GM10847 (cell line): Measurements from ENCODE around the gene PHLPP2.

ENCODE experiments used
- POLR2A ChIP-seq: IDR thresholded peaks from 2 replicates; pipeline ENCODE4 v1.6.1; 2011; ENCODE audit not compliant: insufficient read length; ENCODE audit errors: extremely low read depth

Gene PHLPP2

GRCh38 chr16:71645450-71645849 is 79.1 kb downstream of the PHLPP2 start:
- TF ChIP-seq POLR2A: no peak

- no peak for TF ChIP-seq POLR2A
Observed at GRCh38 chr16:71637398-71637797, 87.1 kb downstream of the PHLPP2 start.

- no peak for TF ChIP-seq POLR2A
Observed at GRCh38 chr16:71635632-71636031, 88.9 kb downstream of the PHLPP2 start.

DNA sequence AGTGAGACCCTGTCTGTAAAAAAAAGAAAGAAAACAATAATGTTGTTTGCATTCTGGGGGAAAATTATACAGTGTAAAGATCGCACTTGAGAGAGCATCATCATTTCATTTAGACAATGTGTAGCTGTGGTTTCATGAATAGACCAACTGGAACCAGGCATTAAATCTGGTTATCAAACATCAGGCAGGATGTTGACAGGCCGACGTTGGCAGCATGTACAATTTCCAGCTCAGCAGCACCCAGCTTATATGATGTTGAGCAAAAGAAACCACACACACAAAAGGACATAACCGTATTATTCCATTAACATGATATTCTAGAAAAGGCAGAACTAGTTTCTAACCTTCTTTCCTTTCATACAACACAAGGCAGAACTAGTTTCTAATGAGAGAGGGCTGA is 92.7 kb downstream of the PHLPP2 start:
- TF ChIP-seq POLR2A: no peak

GRCh38 chr16:71630808-71631207 is 93.7 kb downstream of the PHLPP2 start:
- no peak for TF ChIP-seq POLR2A

DNA sequence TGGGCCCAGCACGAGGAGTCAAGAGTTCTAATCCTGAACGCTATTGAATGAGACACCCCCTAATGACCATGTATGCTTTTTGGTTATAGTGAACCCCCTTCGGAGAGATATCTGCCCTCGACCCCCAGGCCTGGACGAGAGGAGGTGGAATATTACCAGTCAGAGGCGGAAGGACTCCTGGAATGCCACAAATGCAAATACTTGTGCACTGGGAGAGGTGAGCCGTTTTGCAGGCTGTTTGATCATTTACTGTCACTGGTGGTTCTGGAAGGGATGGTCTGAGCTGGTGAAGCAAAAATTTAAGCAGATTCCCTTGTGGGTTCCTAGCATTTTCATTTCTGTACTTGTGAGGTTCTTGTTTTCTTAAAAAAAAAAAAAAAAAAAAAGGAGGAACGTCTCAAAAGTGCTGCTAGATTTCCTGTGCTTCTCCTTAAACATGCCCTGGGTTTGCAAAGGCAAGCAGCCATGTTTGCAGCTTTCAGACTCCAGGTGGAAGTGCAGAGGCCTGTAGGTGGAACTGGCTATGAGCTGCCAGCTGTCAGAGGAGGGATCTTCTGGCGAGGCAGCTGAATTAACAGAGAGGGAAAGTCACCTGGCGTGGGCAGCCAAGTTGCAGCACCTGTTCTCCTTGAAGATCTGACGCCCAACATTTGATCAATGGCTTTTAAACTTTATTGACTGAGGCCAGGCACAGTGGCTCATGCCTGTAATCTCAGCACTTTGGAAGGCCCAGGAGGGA is 95.1 kb downstream of the PHLPP2 start:
- no peak for TF ChIP-seq POLR2A

- no peak for TF ChIP-seq POLR2A
Observed at GRCh38 chr16:71628810-71629209, 95.7 kb downstream of the PHLPP2 start.

GRCh38 chr16:71627731-71628181 is 96.7 kb downstream of the PHLPP2 start:
- no peak for TF ChIP-seq POLR2A

DNA sequence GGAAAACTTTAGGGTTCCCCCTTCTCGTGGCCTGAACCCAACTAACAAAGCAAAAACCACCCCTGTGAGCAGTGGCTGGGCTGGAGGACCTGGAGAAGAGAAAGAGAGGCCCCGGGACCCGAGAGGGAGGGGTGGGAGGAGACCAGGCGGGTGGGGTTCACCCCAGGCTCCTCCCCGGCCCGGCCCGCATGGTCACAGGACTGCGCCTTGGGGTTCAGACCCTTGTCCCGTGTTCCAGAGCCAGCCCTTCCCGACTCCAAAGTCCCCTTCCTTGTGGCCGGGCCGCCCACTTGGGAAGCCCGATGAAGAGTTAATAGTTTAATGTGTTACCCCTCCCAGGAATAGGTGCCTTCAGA is 97.7 kb downstream of the PHLPP2 start:
- TF ChIP-seq POLR2A: no peak

DNA sequence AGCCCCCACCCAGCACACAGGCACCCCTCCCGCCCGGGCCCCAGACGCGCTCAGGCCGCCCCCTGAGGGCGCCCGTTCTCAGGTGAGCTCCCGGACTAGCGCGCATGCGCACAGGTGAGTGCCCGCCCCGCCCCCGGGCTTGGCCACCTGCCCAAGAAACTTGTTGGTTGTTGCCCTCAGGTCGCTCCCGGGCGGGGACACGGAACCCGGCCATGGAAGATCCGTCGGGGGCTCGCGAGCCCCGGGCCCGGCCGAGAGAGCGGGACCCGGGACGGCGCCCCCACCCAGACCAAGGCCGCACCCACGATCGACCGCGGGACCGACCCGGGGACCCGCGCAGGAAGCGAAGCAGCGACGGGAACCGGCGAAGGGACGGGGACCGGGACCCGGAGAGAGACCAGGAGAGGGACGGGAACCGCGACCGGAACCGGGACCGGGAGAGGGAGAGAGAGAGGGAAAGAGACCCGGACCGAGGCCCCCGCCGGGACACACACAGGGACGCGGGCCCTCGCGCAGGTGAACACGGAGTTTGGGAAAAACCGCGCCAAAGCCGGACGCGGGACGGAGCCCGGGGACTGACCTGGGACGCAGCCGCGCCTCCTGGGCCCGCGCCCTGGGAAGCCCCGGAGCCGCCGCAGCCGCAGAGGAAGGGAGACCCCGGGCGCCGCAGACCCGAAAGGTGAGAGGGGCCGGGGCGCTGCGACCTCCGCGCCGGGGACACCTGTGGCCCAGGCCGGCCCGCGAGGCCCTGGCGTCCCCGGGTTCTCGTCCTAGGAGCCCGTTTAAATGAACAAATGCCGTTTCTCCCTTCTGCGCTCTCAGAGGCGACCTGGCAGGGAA is 98.3 kb downstream of the PHLPP2 start, which contains the start of gene MARVELD3:
Gene MARVELD3, plus strand, starts transcription at position 167 of the 840 bp plus-strand sequence. Its CDS starts 46 bp downstream, at position 213.
- TF ChIP-seq POLR2A: no peak

- TF ChIP-seq POLR2A: no peak
Observed at GRCh38 chr16:71625113-71625850, 99.2 kb downstream of the PHLPP2 start.

DNA sequence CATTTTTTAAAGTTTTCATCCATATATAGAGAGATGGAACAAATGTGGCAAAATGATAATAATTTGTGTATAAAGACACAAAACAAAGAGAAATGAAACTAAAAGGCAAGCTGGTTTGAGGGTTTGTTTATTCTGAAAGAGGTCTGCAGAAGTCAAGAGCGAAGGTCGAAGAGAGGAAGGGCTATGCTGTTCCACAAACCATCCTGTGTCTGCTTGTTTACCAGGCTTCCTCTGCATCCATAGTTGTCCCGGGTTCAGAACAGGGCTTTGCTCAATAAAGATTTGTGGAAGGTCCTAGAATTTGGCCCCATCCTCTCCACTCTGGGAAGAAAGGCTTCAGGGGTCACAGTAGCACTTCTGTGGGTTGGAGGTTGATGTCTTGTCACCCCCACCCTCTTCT is 100.9 kb downstream of the PHLPP2 start:
- no peak for TF ChIP-seq POLR2A

- TF ChIP-seq POLR2A: no peak
Observed at GRCh38 chr16:71622088-71622487, 102.4 kb downstream of the PHLPP2 start.

- TF ChIP-seq POLR2A: no peak
Observed at GRCh38 chr16:71618429-71618828, 106.1 kb downstream of the PHLPP2 start.
